ENCODE measurements around the gene PIK3C3.
"Not testable (repeated sequence)": the region's sequence is repeated elsewhere in the genome, so short reads cannot be mapped to it uniquely, and the experiment has no call there.

Gene PIK3C3

DNA sequence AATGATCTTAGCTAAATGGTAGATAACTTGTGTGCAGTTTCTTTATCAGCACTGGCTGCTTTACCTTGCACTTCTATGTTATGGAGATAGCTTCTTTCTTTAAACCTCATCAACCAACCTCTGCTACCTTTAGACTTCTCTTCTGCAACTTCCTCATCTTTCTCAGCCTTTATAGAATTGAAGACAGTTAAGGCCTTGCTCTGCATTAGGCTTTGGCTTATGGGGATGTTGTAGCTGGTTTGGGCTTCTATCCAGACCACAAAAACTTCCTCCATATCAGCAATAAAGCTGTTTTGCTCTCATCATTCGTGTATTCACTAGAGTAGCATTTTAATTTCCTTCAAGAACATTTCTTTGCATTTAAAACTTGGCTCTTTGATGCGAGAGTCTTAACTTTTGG, 123.7 kb downstream of the PIK3C3 start:
- no peak for DNase-seq (ENCODE audit: low read depth)

GRCh38 chr18:42080340-42080739, 125.3 kb downstream of the PIK3C3 start:
- DNase-seq (ENCODE audit: low read depth) = no peak

- DNase-seq (ENCODE audit: low read depth) = no peak
Measured at GRCh38 chr18:42082415-42083234, 127.6 kb downstream of the PIK3C3 start.

GRCh38 chr18:42086288-42086687, 131.3 kb downstream of the PIK3C3 start:
- no peak for DNase-seq (ENCODE audit: low read depth)

DNA sequence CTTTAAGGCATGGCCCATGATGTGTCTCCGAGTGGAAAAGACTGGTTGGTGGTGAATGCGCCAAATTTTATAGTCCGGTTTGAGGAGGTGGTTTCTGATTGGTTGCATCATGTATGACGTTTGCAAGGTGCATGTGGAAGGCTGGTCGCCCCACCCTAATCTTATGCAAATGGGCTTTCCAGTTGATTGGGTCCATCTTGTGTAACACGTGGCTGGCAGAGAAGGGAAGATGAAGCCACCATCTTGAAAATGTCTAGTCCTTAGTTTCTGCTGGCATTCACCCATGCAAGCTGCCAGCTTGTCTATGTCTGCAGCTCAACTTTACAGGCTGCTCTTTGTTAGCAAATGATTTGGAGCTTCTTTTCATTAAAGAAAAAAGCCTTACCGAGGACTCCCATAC, 132.2 kb downstream of the PIK3C3 start:
- DNase-seq (ENCODE audit: low read depth) = no peak

DNA sequence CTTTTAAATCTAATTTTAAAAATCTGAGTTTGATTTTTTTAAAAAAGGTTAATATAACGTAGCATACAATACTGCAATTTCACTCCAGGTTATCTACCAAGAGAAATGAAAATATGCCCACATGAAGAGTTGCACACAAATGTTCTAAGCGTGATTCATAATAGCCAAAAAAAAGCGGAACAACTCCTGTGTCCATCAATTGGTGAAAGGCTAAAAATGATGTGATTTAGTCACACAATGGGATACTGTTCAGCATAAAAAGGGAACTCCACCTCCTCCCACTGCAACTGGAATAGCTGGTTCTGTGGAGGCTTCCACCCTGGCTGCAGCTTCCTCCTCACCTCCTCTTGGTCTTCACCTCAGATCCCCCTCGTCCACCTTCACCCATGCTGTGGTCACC, 132.8 kb downstream of the PIK3C3 start:
- DNase-seq (ENCODE audit: low read depth) = no peak

DNA sequence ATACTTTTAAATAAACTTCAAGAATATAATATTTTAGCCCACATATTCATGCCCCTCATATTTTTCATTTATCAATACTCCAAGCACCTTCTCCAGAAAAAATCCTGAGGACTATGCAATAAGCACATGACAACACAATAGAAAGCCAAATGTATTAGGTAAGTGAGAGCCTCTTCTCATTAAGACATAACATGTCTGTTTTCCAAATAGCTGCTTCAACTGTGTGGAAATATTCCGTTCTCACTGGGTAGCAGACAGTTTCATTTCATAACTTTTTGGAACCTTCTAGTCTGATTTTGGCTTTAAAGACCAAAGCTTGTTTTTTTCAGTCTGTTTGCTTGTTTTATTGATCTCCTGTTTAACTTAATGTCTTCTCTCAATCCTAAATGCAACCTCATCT, 137.8 kb downstream of the PIK3C3 start:
- no peak for DNase-seq (ENCODE audit: low read depth)

DNA sequence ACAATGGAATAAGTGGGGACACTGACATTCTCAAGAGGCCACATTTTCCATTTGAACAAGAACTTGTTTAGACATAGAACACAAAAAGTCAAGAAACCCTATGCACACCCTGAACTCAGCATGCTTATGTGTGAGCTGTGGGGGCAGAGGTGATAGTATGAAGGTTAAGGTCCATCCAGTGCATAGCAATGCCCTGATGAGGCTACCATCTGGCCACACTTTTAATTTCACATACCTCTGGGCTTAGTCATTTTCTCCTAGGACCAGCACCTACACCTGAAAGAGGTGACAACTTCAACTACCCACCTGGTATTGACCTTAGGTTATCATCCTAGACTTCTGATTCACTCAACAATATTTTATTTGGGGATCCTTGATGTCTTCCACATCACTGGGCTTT, 139.8 kb downstream of the PIK3C3 start:
- no peak for DNase-seq (ENCODE audit: low read depth)

DNA sequence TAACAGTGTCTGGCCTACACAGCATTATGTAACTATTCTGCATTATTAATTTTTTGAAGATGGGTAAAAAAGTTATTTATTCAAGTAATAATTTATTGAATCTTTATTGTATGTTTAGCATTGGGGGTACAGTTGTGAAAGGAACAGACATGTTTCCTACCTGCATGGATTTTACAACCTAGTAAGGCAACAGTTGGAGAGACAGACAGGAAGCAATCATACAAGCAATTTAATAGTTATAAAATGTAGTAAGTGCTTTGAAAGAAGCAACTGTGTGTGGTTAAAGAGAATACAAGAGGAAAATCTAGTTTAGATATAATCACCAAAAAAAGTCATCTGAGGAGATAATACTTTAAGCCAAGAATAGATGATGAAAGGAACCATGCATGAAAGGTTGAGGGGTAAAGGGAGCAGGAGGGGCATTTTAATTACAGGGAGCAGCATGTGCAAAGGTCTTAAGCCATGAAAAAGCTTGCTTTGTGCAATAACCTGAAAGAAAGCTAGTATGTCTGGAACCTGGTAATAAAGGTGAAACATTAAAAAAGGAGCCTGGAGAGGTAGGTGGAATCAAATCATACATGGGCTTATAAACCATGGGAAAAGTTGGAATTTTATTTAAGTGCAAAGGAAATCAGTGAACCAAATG, 140.8 kb downstream of the PIK3C3 start:
- DNase-seq (ENCODE audit: low read depth) = no peak

DNA sequence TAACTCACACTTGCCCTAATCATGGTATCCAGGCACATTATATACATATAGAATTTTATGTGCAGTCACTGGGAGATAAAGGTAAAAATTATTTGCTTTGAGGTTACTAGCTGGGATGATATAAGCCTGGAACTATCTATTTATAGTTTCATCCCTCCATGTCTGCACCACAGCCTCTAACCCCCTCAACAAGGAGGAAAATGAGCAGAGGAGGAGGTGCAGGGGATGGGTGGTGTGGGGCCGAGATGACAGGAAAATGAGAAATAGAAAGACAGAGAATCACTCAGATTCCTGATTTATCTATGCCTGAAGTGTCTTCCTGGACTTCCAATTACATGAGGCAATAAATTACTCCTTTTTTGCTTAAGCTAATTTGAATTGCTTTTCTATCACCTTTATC, 145.2 kb downstream of the PIK3C3 start:
- no peak for DNase-seq (ENCODE audit: low read depth)

DNA sequence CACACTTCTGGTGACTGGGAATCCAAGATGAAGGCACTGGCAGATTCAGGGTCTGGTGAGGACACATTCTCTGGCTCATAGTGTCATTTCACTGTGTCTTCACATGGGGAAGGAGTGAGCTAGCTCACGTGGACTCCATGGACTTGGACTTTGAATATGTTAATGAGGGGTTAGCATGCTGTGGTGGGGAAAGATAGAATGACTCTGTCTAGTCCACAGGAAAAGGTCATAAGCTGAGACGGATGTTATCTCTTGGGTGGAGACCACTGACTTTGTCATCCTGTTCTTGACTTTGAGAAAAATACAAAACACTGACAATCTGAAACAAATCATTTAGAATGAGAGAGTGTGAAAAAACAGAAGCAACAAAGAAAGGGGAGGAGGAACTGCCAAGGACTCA, 145.9 kb downstream of the PIK3C3 start:
- no peak for DNase-seq (ENCODE audit: low read depth)

DNA sequence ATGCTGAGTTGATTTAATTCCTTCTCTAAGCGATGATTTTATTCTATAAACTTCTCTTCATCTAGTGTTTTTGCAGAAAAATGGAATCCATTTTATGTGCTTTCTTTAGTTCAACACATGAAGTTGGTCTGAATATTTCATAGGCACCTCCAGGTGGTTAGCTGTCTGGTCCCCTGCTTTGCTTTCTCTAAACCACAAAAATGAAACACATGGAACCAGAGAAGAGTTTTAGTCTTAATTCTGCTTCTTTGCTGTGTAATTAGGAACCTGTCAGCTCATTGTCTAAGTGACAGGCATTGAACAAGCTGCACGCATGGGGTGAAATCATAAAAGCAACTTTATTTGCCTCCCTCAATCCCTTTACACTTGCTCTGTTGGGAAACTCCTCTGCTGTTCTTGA, 150.4 kb downstream of the PIK3C3 start:
- DNase-seq (ENCODE audit: low read depth) = no peak

DNA sequence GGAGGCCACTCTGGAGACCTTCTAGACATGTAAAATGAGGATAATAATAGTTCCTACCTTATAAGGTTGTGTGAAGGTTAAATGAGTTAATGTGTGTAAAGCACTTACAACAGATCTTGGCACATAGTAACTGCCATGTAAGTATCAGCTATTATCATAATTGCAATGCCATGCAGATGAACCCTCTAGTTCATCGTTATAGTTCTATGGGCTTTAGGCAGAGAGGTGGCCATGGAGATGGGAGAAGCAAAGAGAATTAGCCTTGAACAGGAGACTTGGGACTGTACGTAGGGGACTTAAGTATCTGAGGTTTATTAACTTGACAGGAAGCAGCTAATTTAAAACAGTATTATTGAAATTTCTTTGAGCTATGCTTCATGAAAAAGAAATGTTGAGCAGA, 151.8 kb downstream of the PIK3C3 start:
- no peak for DNase-seq (ENCODE audit: low read depth)

DNA sequence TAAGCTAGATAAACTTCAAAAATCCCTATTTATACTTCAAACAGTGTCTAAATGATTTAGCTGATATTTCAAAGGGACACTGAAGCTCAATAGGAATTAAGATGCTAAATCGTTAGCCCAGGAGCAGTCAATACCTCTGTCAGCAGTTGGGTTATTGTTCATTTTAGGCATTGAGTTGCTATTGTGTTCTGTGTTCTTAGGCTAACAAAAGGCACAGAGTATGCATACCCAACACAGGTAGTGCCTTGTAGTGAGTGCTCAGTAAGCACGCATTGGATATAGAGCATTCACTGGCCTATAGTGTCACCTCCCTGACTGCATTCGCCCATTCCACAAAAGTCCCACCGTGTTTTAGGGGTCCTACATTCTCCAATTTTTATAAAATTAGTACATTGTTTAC, 152.3 kb downstream of the PIK3C3 start:
- no peak for DNase-seq (ENCODE audit: low read depth)

- no peak for DNase-seq (ENCODE audit: low read depth)
Measured at GRCh38 chr18:42107691-42108450, 152.8 kb downstream of the PIK3C3 start.

DNA sequence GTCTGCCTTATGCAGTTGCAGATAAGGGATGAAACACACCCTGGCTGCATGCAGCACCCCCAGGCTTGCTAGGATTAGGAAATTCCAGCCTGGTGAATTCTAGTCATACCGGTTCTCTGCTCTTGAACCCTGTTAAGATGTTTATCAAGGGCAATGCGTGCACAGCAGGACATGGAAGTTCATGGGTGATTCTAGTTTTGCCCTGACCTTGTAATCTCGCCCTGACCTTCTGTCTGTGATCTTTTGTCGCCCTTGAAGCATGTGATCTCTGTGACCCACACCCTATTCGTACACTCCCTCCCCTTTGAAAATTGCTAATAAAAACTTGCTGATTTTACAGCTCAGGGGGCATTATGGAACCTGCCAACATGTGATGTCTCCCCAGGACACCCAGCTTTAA, 157.1 kb downstream of the PIK3C3 start:
- DNase-seq (ENCODE audit: low read depth) = not testable (repeated sequence)

DNA sequence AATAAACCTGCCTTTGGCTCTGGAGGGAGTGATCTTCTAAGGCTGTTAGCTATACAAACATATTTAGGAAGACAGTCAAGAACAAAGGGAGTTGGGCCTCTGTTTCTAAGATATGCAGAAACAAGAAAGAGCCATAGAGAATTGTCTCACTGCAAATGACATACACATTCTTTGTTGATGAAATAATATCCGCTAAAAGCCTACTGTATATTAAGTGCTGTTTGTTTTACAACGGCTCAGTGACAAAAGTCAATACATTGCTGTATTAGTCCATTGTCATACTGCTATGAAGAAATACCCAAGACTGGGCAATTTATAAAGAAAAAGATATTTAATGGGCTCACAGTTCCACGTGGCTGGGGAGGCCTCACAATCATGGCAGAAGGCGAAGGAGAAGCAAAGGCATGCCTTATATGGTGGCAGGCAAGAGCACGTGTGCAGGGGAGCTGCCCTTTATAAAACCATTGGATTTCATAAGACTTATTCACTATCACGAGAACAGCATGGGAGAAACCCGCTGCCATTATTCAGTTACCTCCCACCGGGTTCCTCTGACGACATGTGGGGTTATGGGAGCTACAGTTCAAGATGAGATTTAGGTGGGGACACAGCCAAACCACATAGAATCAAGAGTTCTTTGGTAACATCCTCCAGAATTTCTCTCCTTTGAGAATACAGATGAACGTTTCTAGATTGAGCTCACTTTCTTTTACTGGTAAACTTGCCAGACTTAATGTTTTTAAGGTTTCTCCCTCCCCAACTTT, 157.8 kb downstream of the PIK3C3 start:
- DNase-seq (ENCODE audit: low read depth) = no peak

- no peak for DNase-seq (ENCODE audit: low read depth)
Measured at GRCh38 chr18:42113529-42114191, 158.6 kb downstream of the PIK3C3 start.

GRCh38 chr18:42114310-42114943, 159.4 kb downstream of the PIK3C3 start:
- no peak for DNase-seq (ENCODE audit: low read depth)

DNA sequence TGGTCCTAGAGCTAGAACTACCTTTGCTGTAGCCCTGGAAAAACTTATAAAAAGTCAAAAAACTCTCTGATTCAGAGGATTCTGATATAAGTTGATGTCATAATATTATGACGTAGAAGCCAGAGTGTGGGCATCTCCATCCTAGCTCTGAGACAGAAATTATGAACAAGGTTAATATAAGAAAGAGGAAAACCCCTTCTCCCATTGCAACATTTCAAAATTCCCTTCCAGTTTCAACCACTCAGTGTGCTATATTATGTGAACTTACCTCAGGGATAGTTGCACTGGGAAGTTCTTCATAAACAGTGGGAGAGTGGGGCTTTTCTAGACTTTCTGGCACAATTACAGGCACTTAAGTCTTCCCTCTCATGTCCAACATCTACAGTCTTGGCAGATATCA, 171.6 kb downstream of the PIK3C3 start:
- DNase-seq (ENCODE audit: low read depth) = no peak
